GM12801 (cell line): ENCODE data around the gene MYL6B.

Experiments used
- CTCF ChIP-seq: IDR thresholded peaks from one replicate; pipeline ENCODE4 v1.5.1; 2011; ENCODE audit warnings: control low read depth; ENCODE audit not compliant: insufficient read length; ENCODE audit errors: extremely low read depth

MYL6B gene

GRCh38 chr12:56127888-56128669, 24.3 kb upstream of the MYL6B start, which contains the start of gene ESYT1:
TSS of gene ESYT1 (plus strand) at chr12:56128267. CDS start at chr12:56128320, 53 bp downstream.
- TF ChIP-seq CTCF = no peak

DNA sequence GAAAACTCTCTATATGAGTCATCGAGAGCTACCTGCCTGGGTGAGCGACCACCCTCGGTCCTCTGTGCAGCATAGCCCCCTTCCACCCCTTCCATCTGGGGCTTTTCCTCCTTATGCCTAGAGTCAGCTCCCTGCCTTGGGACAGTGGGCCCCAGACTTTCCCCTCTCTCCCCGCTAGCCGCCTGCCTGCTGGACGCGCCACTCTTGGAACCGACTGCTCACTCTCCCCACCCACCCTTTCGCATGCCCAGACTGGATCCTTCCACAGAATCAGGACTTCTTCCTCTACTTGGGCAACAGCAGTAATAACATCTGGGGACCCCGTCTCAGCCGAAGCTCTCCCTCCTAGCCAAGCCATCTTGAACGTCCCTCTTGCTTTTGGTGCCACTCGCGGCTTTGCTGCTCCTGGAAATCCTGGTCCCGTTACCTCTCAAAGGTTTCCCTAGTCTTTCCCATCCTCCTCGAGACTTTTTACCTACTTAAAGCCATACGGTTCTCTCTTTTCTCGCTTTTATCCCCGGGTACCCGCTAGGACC, 23.6 kb upstream of the MYL6B start:
- no peak for TF ChIP-seq CTCF

DNA sequence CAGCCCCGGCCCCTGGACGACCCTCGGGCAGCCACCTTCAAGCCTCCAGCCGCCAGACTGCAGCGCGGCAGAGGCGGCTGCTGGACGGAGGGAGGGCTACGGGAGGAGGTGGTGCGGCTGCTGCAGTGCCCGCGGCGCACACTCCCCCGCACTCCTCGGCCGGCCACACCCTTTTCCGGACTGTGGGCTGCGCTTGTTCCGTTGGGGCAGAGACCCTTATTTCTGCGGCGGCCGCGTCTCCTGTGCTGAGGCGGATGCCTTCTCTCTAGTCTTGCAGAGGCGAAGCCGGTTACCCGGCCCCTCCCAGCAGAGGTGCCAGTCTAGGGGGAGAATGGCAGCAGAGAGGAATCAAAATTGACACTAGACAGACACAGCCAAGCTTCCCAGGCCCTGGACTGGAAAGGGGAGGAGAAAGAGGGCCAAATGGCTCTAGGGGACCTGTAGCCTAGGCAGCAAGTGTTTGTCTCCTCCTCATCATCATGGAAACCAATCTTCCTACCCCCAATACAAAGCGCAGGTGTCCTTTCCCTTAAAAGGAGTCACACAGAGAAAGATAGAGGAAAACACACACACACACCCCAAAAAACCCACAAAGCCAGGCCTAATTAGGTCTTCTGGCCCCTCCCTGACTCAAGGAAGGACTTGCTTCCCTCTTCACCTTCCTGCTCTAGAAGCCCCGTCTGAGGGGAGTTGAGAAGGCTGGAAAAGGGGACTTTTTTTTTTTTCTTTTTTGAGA, 23.0 kb upstream of the MYL6B start:
- no peak for TF ChIP-seq CTCF

DNA sequence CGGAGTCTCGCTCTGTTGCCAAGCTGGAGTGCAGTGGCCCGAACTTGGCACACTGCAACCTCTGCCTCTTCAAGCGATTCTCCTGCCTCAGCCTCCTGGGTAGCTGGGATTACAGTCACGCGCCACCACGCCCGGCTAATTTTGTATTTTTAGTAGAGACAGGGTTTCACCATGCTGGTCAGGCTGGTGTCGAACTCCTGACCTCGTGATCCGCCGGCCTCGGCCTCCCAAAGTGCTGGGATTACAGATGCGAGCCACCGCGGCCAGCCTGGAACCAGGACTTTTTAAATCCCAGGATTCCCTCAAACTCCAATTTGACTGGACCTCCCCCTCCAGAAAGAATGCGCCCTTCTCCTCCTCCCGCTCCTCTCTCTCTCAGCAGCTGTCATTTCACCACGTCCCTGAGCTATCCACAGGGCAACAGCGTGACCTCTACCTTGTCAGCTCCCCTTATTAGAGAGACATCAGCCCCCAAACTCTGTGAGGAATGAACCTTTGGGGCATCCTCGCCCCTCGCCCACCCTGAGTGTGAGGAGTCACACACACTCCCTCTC, 22.4 kb upstream of the MYL6B start:
- no peak for TF ChIP-seq CTCF

GRCh38 chr12:56130876-56131275, 21.5 kb upstream of the MYL6B start:
- no peak for TF ChIP-seq CTCF

GRCh38 chr12:56134897-56135296, 17.5 kb upstream of the MYL6B start:
- no peak for TF ChIP-seq CTCF

- TF ChIP-seq CTCF = no peak
These were observed 14.4 kb upstream of the MYL6B start for GRCh38 chr12:56137853-56138571.
